ENCODE results near the gene NME4.

The NME4 gene

GRCh38 chr16:441447-441846, 44.4 kb downstream of the NME4 start:
- DNase-seq: no peak

GRCh38 chr16:442976-443375, 46.0 kb downstream of the NME4 start:
- DNase-seq: no peak

- no peak for DNase-seq
These were observed 47.0 kb downstream of the NME4 start for GRCh38 chr16:444027-444426.

GRCh38 chr16:445566-445965, 48.6 kb downstream of the NME4 start:
- no peak for DNase-seq

Measured in kidney glomerular epithelial cell (primary cell).